ENCODE data around the gene ZSCAN23.

Gene ZSCAN23

DNA sequence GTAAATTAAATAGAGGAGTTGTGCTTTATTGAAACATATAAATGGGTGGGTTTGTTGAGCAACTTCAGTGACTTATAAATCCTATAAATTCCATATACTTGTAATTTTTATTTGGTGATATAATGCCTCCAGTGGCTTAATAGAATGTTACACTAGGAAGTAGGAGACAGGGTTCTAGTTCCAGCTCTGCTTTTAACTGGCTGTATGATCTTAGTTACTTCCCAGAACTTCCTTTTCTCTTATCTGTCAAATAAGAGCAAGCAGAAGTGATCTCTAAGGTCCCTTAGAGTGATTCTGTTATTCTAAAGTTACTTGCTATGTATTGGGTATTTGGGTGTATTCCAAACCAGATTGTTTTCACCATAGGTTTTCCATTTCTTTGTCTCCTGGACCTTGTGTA, 10.2 kb downstream of the ZSCAN23 start:
- H3K4me3 ChIP-seq (ENCODE audit: control insufficient read depth, low read depth, low read length): no peak overlapping the region
- TF ChIP-seq, protein P1, sequence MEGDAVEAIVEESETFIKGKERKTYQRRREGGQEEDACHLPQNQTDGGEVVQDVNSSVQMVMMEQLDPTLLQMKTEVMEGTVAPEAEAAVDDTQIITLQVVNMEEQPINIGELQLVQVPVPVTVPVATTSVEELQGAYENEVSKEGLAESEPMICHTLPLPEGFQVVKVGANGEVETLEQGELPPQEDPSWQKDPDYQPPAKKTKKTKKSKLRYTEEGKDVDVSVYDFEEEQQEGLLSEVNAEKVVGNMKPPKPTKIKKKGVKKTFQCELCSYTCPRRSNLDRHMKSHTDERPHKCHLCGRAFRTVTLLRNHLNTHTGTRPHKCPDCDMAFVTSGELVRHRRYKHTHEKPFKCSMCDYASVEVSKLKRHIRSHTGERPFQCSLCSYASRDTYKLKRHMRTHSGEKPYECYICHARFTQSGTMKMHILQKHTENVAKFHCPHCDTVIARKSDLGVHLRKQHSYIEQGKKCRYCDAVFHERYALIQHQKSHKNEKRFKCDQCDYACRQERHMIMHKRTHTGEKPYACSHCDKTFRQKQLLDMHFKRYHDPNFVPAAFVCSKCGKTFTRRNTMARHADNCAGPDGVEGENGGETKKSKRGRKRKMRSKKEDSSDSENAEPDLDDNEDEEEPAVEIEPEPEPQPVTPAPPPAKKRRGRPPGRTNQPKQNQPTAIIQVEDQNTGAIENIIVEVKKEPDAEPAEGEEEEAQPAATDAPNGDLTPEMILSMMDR (conservative IDR thresholded peaks at IDR 0.05; ENCODE audit: control insufficient read depth, insufficient read depth, low read depth, low read length): no peak
- no peak for DNase-seq (ENCODE audit: low read depth)

DNA sequence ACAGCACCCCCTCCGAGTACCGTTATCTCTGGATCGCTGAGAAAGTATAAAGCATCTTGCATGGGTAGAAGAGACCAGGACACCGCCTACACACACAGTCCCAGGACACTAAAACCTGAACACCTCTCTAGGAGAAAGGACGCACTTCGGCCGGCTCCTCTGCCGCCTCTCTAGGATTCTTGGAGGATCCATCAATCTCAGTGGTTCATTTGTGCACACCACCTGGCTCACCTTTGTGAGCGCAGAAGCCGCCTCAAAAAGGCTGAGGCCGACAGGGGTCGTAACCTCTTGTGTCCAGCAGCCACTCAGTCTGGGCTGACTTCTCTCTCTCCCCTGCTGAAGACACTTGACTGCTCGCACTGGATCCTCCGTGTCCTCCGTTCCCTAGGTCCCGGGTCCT, 13.5 kb downstream of the ZSCAN23 start:
- TF ChIP-seq, protein P1 (conservative IDR thresholded peaks at IDR 0.05; ENCODE audit: control insufficient read depth, insufficient read depth, low read depth, low read length): no peak
- DNase-seq (ENCODE audit: low read depth): no peak
- no peak overlapping the region for H3K4me3 ChIP-seq (ENCODE audit: control insufficient read depth, low read depth, low read length)

DNA sequence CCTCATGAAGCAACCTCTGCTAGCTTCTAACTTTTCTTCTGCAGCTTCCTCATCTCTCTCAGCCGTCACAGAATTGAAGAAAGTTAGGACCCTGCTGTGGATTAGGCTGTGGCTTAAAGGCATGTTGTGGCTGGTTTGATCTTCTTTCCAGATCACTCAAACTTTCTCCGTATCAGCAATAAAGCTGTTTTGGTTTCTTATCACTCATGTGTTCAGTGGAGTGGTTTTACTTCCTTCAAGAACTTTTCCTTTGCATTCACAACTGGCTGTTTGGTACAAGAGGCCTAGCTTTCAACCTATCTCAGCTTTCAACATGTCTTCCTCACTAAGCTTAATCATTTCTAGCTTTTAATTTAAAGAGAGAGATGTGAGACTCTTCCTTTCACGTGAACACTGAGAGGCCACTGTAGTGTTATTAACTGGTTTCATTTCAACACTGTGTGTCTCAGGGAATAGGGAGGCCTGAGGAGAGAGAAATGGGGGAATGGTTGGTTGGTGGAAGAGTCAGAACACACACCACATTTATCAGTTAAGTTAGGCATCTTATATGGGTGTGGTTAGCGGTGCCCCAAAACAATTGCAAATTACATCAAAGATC, 17.2 kb downstream of the ZSCAN23 start:
- DNase-seq (ENCODE audit: low read depth): no peak
- TF ChIP-seq, protein P1 (conservative IDR thresholded peaks at IDR 0.05; ENCODE audit: control insufficient read depth, insufficient read depth, low read depth, low read length): no peak
- no peak overlapping the region for H3K4me3 ChIP-seq (ENCODE audit: control insufficient read depth, low read depth, low read length)

DNA sequence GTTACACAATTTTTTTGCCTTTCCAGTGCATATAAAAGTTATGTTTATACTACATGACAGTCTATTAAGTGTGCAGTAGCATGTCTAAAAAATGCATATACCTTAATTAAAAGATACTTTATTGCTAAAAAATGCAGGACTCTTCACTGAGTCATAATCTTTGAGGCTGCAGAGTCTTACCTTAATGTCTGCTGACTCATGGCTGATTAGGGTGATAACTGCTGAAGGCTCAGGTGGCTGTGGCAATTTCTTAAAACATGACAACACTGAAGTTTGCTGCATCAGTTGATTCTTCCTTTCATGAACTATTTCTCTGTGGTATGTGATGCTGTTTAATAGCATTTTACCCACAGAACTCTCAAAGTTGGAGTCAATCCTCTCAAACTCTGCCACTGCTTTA, 19.1 kb downstream of the ZSCAN23 start:
- no peak overlapping the region for H3K4me3 ChIP-seq (ENCODE audit: control insufficient read depth, low read depth, low read length)
- no peak for DNase-seq (ENCODE audit: low read depth)
- TF ChIP-seq, protein P1 (conservative IDR thresholded peaks at IDR 0.05; ENCODE audit: control insufficient read depth, insufficient read depth, low read depth, low read length): no peak

DNA sequence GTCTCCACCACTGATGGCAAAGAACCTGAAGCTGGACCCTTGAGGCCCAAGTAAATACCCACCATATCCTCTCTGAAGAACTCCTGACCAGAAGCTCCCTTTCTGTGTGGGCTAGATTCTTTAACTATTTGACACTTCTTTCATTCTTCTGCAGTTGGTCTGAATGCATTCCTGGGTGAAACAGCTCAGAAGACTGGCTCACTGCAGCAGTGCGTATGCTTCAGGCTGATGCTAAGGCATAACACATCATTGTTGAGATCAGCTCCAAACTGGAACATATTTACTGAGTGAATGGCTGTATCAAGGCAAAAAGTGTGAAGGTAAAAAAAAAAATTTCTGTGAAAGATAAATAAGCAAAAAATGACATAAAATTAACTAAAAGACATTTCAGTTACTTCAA, 19.7 kb downstream of the ZSCAN23 start:
- no peak for DNase-seq (ENCODE audit: low read depth)
- no peak overlapping the region for H3K4me3 ChIP-seq (ENCODE audit: control insufficient read depth, low read depth, low read length)
- TF ChIP-seq, protein P1 (conservative IDR thresholded peaks at IDR 0.05; ENCODE audit: control insufficient read depth, insufficient read depth, low read depth, low read length): no peak

DNA sequence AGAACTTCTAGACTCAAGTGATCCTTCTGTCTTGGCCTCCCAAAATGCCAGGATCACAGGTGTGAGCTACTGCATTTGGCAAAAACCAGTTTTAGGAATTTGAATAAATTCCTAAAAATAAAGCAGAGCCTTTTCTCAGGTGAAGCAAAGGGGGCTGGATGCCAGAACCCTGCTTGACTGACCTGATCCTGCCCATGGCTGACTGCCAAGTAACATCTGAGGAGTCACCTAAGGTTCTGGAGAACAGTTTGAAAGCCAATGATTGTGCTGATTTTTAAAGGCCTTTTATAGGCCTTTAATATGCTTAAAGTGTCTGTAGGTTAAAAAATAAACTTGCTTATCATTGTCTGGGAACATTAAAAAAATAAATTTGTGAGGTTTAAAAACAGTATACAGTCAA, 29.6 kb downstream of the ZSCAN23 start:
- no peak overlapping the region for H3K4me3 ChIP-seq (ENCODE audit: control insufficient read depth, low read depth, low read length)
- TF ChIP-seq, protein P1 (conservative IDR thresholded peaks at IDR 0.05; ENCODE audit: control insufficient read depth, insufficient read depth, low read depth, low read length): no peak
- no peak for DNase-seq (ENCODE audit: low read depth)

DNA sequence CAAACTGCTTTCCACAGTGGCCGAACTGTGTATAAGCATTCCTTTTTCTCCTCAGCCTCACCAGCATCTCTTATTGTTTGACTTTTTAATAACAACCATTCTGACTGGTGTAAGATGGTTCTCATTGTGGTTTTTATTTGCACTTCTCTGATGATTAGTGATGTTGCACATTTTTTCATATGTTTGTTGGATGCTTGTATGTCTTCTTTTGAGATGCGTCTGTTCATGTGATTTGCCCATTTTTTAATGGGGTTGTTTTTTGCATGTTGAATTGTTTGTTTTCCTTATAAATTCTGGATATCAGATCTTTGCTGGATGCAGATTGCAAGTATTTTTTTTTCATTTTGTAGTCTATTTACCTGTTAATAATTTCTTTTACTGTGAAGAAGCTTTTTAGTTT, 32.5 kb downstream of the ZSCAN23 start:
- DNase-seq (ENCODE audit: low read depth): no peak
- H3K4me3 ChIP-seq (ENCODE audit: control insufficient read depth, low read depth, low read length): no peak overlapping the region
- TF ChIP-seq, protein P1 (conservative IDR thresholded peaks at IDR 0.05; ENCODE audit: control insufficient read depth, insufficient read depth, low read depth, low read length): no peak

Measured in fibroblast of mammary gland (primary cell).